GM10248 (cell line): ENCODE results near the gene NEUROG1.

ENCODE experiments used
- CTCF ChIA-PET: fragments of 300-600 bp; sonication (Branson Sonifier 250); formaldehyde crosslinking; extraction: SDS; loops from one replicate; lab custom pipeline; 2021; ENCODE audit warnings: antibody characterized with exemption; lab: Yijun Ruan, JAX
- POLR2A ChIA-PET: fragments of 350-650 bp; sonication (Branson Sonifier 250); formaldehyde crosslinking; extraction: SDS; loops from one replicate; lab custom pipeline; 2020; ENCODE audit warnings: antibody characterized with exemption; lab: Yijun Ruan, JAX
- DNase-seq: peaks from one replicate; pipeline ENCODE4 v3.0.0; 2012; ENCODE audit errors: extremely low spot score
- CTCF ChIP-seq: IDR thresholded peaks from 2 replicates; pipeline ENCODE4 v1.5.1; 2012; ENCODE audit warnings: mild to moderate bottlenecking, low read depth; ENCODE audit errors: extremely low read depth, missing control alignments, control extremely low read depth

The NEUROG1 gene

GRCh38 chr5:135517631-135518030, 18.1 kb downstream of the NEUROG1 start:
- TF ChIP-seq CTCF: no peak
- ChIA-PET CTCF (interaction anchor here (1.2 to 1.7 kb wide), 3 partner anchors 8 to 44 kb away, joined by 4 to 6 read pairs (median 5); no protein-coding TSS in a partner anchor), POLR2A (no interaction called here)
- no peak for DNase-seq

- no peak for DNase-seq
- CTCF ChIA-PET: no interaction called here
- no peak for TF ChIP-seq CTCF
- POLR2A ChIA-PET: no interaction called here
Observed at GRCh38 chr5:135514116-135514515, 21.6 kb downstream of the NEUROG1 start.

GRCh38 chr5:135511761-135512575, 23.8 kb downstream of the NEUROG1 start:
- POLR2A ChIA-PET: no interaction called here
- CTCF ChIA-PET: interaction anchor here (1.1 to 1.3 kb wide), 2 partner anchors 10 to 54 kb away, joined by 4 read pairs; no protein-coding TSS in a partner anchor
- no peak for TF ChIP-seq CTCF
- DNase-seq: no peak

- no peak for TF ChIP-seq CTCF
- POLR2A ChIA-PET: no interaction called here
- DNase-seq: no peak
- CTCF ChIA-PET: interaction anchor here (0.9 to 2.3 kb wide), 7 partner anchors 7 to 84 kb away, joined by 3 to 8 read pairs (median 4); no protein-coding TSS in a partner anchor
Observed at GRCh38 chr5:135509995-135510394, 25.8 kb downstream of the NEUROG1 start.

- ChIA-PET CTCF (interaction anchor here (1.2 to 2.3 kb wide), 5 partner anchors 9 to 56 kb away, joined by 3 to 8 read pairs (median 4); no protein-coding TSS in a partner anchor), POLR2A (no interaction called here)
- DNase-seq: no peak
- no peak for TF ChIP-seq CTCF
Observed at GRCh38 chr5:135508496-135509005, 27.2 kb downstream of the NEUROG1 start.

GRCh38 chr5:135505973-135506372, 29.8 kb downstream of the NEUROG1 start:
- CTCF ChIA-PET: interaction anchor here (0.7 to 1.3 kb wide), 2 partner anchors 23 to 26 kb away, joined by 3 to 4 read pairs; no protein-coding TSS in a partner anchor
- DNase-seq: no peak
- no peak for TF ChIP-seq CTCF
- POLR2A ChIA-PET: no interaction called here
